Stimulated activated CD8-positive, alpha-beta memory T cell treated with anti-CD3 and anti-CD28 coated beads, Interleukin-4, amount 100 ng/mL, for 48 hours (primary cell): ENCODE results near the gene TRIM14.
"Not testable (repeated sequence)": the region's sequence is repeated elsewhere in the genome, so short reads cannot be mapped to it uniquely, and the experiment has no call there.

Experiments used
- DNase-seq: peaks from one replicate; pipeline ENCODE4 v3.0.0-alpha.2; 2020

The TRIM14 gene

GRCh38 chr9:98080326-98080725 lies 38.7 kb downstream of the TRIM14 start:
- DNase-seq, result no peak

- DNase-seq, result no peak
Observed at GRCh38 chr9:98078895-98079294, 40.1 kb downstream of the TRIM14 start.

- DNase-seq, result not testable (repeated sequence)
Observed at GRCh38 chr9:98076514-98076890, 42.5 kb downstream of the TRIM14 start.

GRCh38 chr9:98075332-98075805 lies 43.7 kb downstream of the TRIM14 start:
- no peak for DNase-seq

- peak; percentile 82 for DNase-seq
Observed at GRCh38 chr9:98074115-98074990, 44.7 kb downstream of the TRIM14 start.

GRCh38 chr9:98071737-98072136 lies 47.3 kb downstream of the TRIM14 start:
- no peak for DNase-seq

GRCh38 chr9:98070704-98071103 lies 48.3 kb downstream of the TRIM14 start:
- DNase-seq, result no peak

- DNase-seq, result no peak
Observed at GRCh38 chr9:98069551-98069950, 49.5 kb downstream of the TRIM14 start.

GRCh38 chr9:98067184-98067583 lies 51.8 kb downstream of the TRIM14 start:
- DNase-seq, result no peak

- no peak for DNase-seq
Observed at GRCh38 chr9:98066235-98066634, 52.8 kb downstream of the TRIM14 start.

- DNase-seq, result no peak
Observed at GRCh38 chr9:98064623-98065392, 54.2 kb downstream of the TRIM14 start.

GRCh38 chr9:98062161-98062560 lies 56.9 kb downstream of the TRIM14 start:
- no peak for DNase-seq

GRCh38 chr9:98057138-98057799 lies 61.8 kb downstream of the TRIM14 start:
- no peak for DNase-seq

- peak; percentile 95 for DNase-seq
Observed at GRCh38 chr9:98056269-98057137, 62.5 kb downstream of the TRIM14 start, which contains the start of gene NANS. Gene NANS, plus strand, starts transcription at chr9:98056732. Its CDS starts 77 bp downstream, at chr9:98056809.

GRCh38 chr9:98054376-98054951 lies 64.6 kb downstream of the TRIM14 start:
- no peak for DNase-seq

GRCh38 chr9:98050351-98050750 lies 68.7 kb downstream of the TRIM14 start:
- no peak for DNase-seq

- DNase-seq, result no peak
Observed at GRCh38 chr9:98049288-98050072, 69.5 kb downstream of the TRIM14 start.

GRCh38 chr9:98047002-98047401 lies 72.0 kb downstream of the TRIM14 start:
- DNase-seq, result no peak

- no peak for DNase-seq
Observed at GRCh38 chr9:98046180-98046543, 72.9 kb downstream of the TRIM14 start.

- DNase-seq, result peak; percentile 37
Observed at GRCh38 chr9:98045234-98046179, 73.5 kb downstream of the TRIM14 start.
